CD4-positive, alpha-beta T cell (primary cell): ENCODE measurements around the gene MEGF11. TPM values are rescaled to one million over a fixed set of nuclear protein-coding genes. Genes with fewer than 3 reads are reported as not detected.

Experiments
- ATAC-seq: fragments of 200-7000 bp; cut with Tn5 transposase; one replicate; pipeline ENCODE4 v1.10.0; 2022; ENCODE audit warnings: mild to moderate bottlenecking; ENCODE audit not compliant: poor library complexity
- CTCF ChIA-PET: fragments of 350-600 bp; sonication (Branson Sonifier 250); formaldehyde crosslinking; loops from one replicate; lab custom pipeline; 2021; ENCODE audit warnings: antibody characterized with exemption, inconsistent platforms; lab: Charles Lee
- POLR2A ChIA-PET: fragments of 350-600 bp; sonication (Branson Sonifier 250); formaldehyde crosslinking; loops from one replicate; lab custom pipeline; 2021; ENCODE audit warnings: antibody characterized with exemption, inconsistent platforms; lab: Charles Lee
- DNase-seq, 14 experiments: peaks; one replicate each; pipeline ENCODE4 v3.0.0-alpha.2; 2013 to 2020; ENCODE audit warnings: mixed read lengths in 2 of 14
- H3K27ac ChIP-seq, 2 donors: one replicate each; pipeline versions ENCODE4 v1.5.1 to v1.7.0; 2013; ENCODE audit warnings: low read length in 2 of 2, low read depth in 1 of 2, mild to moderate bottlenecking in 1 of 2
- H3K27me3 ChIP-seq, 2 experiments: 1 replicate in 1 of 2; 2 replicates in 1 of 2; pipeline versions ENCODE4 v1.6.1 to v1.7.0; 2013; ENCODE audit warnings: low read length in 2 of 2, control low read depth in 1 of 2, mild to moderate bottlenecking in 1 of 2, moderate library complexity in 1 of 2; ENCODE audit not compliant: insufficient read depth in 2 of 2, control insufficient read depth in 1 of 2
- H3K36me3 ChIP-seq: one replicate; pipeline ENCODE4 v1.6.1; 2013; ENCODE audit warnings: low read length, control low read depth; ENCODE audit not compliant: insufficient read depth
- H3K4me1 ChIP-seq: one replicate; pipeline ENCODE4 v1.6.1; 2013; ENCODE audit warnings: low read length, control low read depth; ENCODE audit not compliant: insufficient read depth
- H3K4me3 ChIP-seq: one replicate; pipeline ENCODE4 v1.5.1; 2013; ENCODE audit warnings: mild to moderate bottlenecking, low read length, moderate library complexity
- H3K9me3 ChIP-seq, 2 experiments: 1 replicate in 1 of 2; 2 replicates in 1 of 2; pipeline versions ENCODE4 v1.6.1 to v1.7.0; 2013; ENCODE audit warnings: low read length in 2 of 2, mild to moderate bottlenecking in 2 of 2, control low read depth in 1 of 2, moderate library complexity in 1 of 2; ENCODE audit not compliant: control insufficient read depth in 1 of 2, insufficient read depth in 1 of 2
- H3K27ac Mint-ChIP-seq: one replicate; pipeline ENCODE4 v1.8.0; 2020; ENCODE audit warnings: mixed read lengths
- H3K27me3 Mint-ChIP-seq: one replicate; pipeline ENCODE4 v1.8.0; 2021; ENCODE audit warnings: mixed read lengths
- H3K36me3 Mint-ChIP-seq: one replicate; pipeline ENCODE4 v1.8.0; 2021; ENCODE audit warnings: low read depth, mixed read lengths
- H3K4me1 Mint-ChIP-seq: one replicate; pipeline ENCODE4 v1.8.0; 2021; ENCODE audit warnings: low read depth, mixed read lengths
- H3K4me3 Mint-ChIP-seq: one replicate; pipeline ENCODE4 v1.8.0; 2020; ENCODE audit warnings: mild to moderate bottlenecking, mixed read lengths
- H3K9me3 Mint-ChIP-seq: one replicate; pipeline ENCODE4 v1.8.0; 2020; ENCODE audit warnings: mixed read lengths
- CTCF ChIP-seq: fragments of 200-600 bp; IDR thresholded peaks from one replicate; pipeline ENCODE4 v1.8.0; 2022; ENCODE audit warnings: antibody characterized with exemption, mild to moderate bottlenecking
- intact Hi-C, 2 experiments: fragments of 100-400 bp; cut with DNase I in 1 of 2; cut with micrococcal nuclease in 1 of 2; formaldehyde crosslinking; loops; one replicate each; pipeline versions ENCODE4 v1.15.1 to v1.9.0; 2023 to 2025; cut with DNase I, micrococcal nuclease
- total RNA-seq, 174 experiments: library from RNA in 2 of 174; stranded (reverse) in 2 of 174; gene quantifications; one replicate each; pipeline ENCODE4 v1.2.3 and lab custom pipeline; 2021 to 2026

Gene MEGF11
- total RNA-seq, 2 experiments from 2014 or later = not detected

- Histone ChIP-seq H3K27ac (no peak overlapping the region), H3K27me3 (peaks cover 9 to 21% of the 10 kb centered on the region in 2 experiments), H3K4me1 (no peaks in the 10 kb centered on the region), H3K9me3 (no peaks in the 10 kb centered on the region), H3K4me3 (no peak overlapping the region), H3K36me3 (no peaks in the 10 kb centered on the region)
- ATAC-seq (no peak), DNase-seq (no peak)
- ChIA-PET POLR2A (no interaction called here), CTCF (no interaction called here)
- Mint-ChIP-seq H3K27me3 (peaks cover 49% of the 10 kb centered on the region), H3K4me1 (no peaks in the 10 kb centered on the region), H3K4me3 (no peak overlapping the region), H3K36me3 (no peaks in the 10 kb centered on the region), H3K9me3 (no peaks in the 10 kb centered on the region), H3K27ac (no peak overlapping the region)
- intact Hi-C loops = no loop called here
- no peak for TF ChIP-seq CTCF
These were observed 285.0 kb downstream of the MEGF11 start for GRCh38 chr15:65968511-65968910.

DNA sequence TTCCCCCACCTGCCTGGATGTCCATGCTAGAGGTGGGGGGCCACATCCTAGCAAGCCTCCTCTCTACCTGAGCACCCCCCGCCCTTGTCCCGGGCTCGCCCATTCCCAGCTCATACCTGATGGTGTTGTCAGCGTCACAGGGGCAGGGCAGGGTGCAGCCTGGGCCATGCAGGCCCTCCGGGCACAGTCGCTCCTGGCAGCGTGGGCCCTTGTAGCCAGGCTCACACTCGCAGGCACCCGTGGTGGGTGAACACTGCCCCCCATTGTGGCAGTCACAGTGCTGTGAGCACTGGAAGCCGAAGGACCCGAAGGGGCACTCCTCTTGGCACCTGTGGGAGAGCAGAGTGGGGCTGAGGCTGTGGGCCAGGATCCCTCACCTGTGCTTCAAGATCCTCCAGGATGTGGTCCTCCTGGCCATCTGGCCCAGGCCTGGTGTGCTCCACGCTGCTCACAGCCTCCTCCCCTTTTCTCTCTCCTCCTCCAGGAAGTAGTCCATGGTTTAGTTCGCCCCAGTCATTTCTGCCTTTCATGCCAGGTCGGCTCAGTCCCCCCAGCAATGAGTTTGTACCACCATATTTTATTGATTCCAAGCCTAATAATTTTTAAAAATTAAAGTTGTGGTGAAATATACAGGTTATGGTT is 288.6 kb downstream of the MEGF11 start:
- no peak for ATAC-seq
- Mint-ChIP-seq H3K27ac (no peak overlapping the region), H3K27me3 (peaks cover 48% of the 10 kb centered on the region), H3K4me1 (no peaks in the 10 kb centered on the region), H3K36me3 (no peaks in the 10 kb centered on the region), H3K9me3 (no peaks in the 10 kb centered on the region), H3K4me3 (no peak overlapping the region)
- no peak for TF ChIP-seq CTCF
- Histone ChIP-seq H3K27me3 (peaks cover 13 to 15% of the 10 kb centered on the region in 2 experiments), H3K27ac (no peak overlapping the region), H3K36me3 (no peaks in the 10 kb centered on the region), H3K4me1 (no peaks in the 10 kb centered on the region), H3K4me3 (no peak overlapping the region), H3K9me3 (no peaks in the 10 kb centered on the region)
- POLR2A ChIA-PET = no interaction called here
- intact Hi-C loops = no loop called here
- CTCF ChIA-PET = no interaction called here
- no peak for DNase-seq

GRCh38 chr15:65963911-65964482 is 289.6 kb downstream of the MEGF11 start:
- H3K27me3 Mint-ChIP-seq = peaks cover 39% of the 10 kb centered on the region

More at GRCh38 chr15:65963911-65964482, 289.6 kb downstream of the MEGF11 start:
- H3K4me1 ChIP-seq = no peaks in the 10 kb centered on the region
- H3K27ac Mint-ChIP-seq = no peak overlapping the region
- no peak overlapping the region for H3K27ac ChIP-seq
- peaks cover 9 to 12% of the 10 kb centered on the region in 2 experiments for H3K27me3 ChIP-seq
- no peak for DNase-seq
- H3K9me3 Mint-ChIP-seq = no peaks in the 10 kb centered on the region
- TF ChIP-seq CTCF = no peak
- ChIA-PET POLR2A (no interaction called here), CTCF (no interaction called here)
- no peaks in the 10 kb centered on the region for H3K36me3 Mint-ChIP-seq
- no peaks in the 10 kb centered on the region for H3K4me1 Mint-ChIP-seq
- intact Hi-C loops = no loop called here
- H3K36me3 ChIP-seq = no peaks in the 10 kb centered on the region
- H3K4me3 Mint-ChIP-seq = no peak overlapping the region
- no peak overlapping the region for H3K4me3 ChIP-seq
- H3K9me3 ChIP-seq = no peaks in the 10 kb centered on the region
- no peak for ATAC-seq
